ENCODE data around the gene TYW1.
"Not testable (repeated sequence)": the region's sequence is repeated elsewhere in the genome, so short reads cannot be mapped to it uniquely, and the experiment has no call there.

The TYW1 gene

GRCh38 chr7:67056683-67057082 is 60.0 kb downstream of the TYW1 start:
- TF ChIP-seq POLR2AphosphoS5 (IDR thresholded peaks at IDR 0.05; ENCODE audit: low read depth, low read length) (no peak), SPI1 (IDR thresholded peaks at IDR 0.05; ENCODE audit: low read depth, low read length) (no peak), TAF1 (IDR thresholded peaks at IDR 0.05; ENCODE audit: low read depth, low read length) (no peak), POU2F2 (IDR thresholded peaks at IDR 0.05; ENCODE audit: low read depth, low read length) (no peak), POLR2A (IDR thresholded peaks at IDR 0.05; ENCODE audit: low read depth, low read length) (no peak), PAX5 (IDR thresholded peaks at IDR 0.05; ENCODE audit: insufficient read depth, low read length, severe bottlenecking) (no peak)
- DNase-seq (ENCODE audit: insufficient read length, low spot score): no peak
- FAIRE-seq: no peak

GRCh38 chr7:67061321-67061720 is 64.7 kb downstream of the TYW1 start:
- FAIRE-seq; DNase-seq (ENCODE audit: insufficient read length, low spot score): not testable (repeated sequence)

- not testable (repeated sequence) for FAIRE-seq; DNase-seq (ENCODE audit: insufficient read length, low spot score)
These were observed 66.2 kb downstream of the TYW1 start for GRCh38 chr7:67062802-67063201.

DNA sequence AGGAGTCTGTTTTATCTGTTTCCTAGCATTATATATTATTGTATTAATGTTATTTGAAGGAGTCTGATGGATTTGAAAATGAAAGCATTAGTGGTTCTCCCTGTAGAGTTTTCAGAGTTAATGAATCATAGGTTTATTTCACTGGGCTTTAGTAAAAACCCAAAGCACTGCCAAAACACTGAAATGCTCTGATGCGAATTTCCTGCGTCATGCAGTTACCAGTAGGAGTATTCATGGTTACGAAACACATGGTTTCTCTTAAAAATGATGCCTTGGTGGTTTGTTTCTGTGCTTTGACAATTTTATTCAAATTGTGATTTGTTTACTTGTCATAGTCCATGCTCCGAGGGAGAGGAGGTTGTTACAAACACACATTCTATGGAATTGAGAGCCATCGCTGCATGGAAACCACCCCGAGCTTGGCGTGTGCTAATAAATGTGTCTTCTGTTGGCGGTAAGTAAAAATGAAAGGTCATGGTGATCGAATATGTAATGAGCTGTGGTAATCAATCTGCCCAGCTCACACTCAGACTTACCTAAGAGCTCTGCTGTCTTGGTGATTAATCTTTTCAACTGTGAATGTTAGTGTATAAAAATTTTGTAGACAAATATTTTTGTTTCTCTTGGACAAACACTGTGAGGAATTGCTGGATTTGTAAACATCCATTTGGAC is 70.5 kb downstream of the TYW1 start:
- FAIRE-seq; DNase-seq (ENCODE audit: insufficient read length, low spot score): not testable (repeated sequence)

DNA sequence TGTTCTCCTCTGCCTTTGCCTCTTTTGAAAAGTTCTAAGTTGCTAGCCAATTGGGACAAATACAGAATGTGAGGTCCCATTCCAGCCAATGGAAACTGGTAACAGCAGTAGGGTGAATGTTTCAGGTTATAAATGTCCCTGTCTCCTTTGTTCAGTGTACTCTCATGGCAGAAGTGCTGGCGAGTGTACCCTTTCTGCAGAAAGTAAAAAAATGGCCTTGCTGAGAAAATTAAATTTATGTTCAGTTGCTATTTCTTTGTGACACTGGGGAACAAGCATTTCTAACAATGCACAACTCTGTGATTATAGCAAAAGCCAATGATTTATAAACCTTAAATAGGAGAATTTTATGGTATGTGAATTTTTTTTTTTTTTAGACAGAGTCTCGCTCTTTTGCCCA is 79.5 kb downstream of the TYW1 start:
- DNase-seq (ENCODE audit: insufficient read length, low spot score); FAIRE-seq: not testable (repeated sequence)

DNA sequence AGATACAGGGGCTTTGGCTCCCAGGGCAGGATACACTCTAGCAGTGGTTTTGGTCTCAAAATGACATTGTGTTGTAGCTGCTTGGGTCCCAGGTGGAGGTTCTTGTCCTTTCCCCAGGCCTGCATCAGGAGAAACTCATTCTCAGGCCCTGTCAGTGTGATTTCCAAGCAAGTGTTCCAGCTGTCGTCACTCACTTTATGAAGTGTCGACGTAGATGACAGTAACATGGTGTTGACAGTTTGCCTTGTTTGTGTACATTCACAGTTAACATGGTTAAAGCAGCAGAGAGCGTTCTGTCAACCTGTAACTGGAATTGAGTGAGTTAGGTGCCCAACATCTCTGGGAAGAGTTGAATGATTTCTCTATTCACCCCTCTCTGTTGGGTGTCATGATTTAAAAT is 86.2 kb downstream of the TYW1 start:
- not testable (repeated sequence) for DNase-seq (ENCODE audit: insufficient read length, low spot score); FAIRE-seq

GRCh38 chr7:67089261-67089660 is 92.6 kb downstream of the TYW1 start:
- not testable (repeated sequence) for DNase-seq (ENCODE audit: insufficient read length, low spot score); FAIRE-seq

- not testable (repeated sequence) for DNase-seq (ENCODE audit: insufficient read length, low spot score); FAIRE-seq
These were observed 94.4 kb downstream of the TYW1 start for GRCh38 chr7:67091053-67091452.

GRCh38 chr7:67098031-67098430 is 101.4 kb downstream of the TYW1 start:
- DNase-seq (ENCODE audit: insufficient read length, low spot score): not testable (repeated sequence)
- peak; percentile 20 for FAIRE-seq

DNA sequence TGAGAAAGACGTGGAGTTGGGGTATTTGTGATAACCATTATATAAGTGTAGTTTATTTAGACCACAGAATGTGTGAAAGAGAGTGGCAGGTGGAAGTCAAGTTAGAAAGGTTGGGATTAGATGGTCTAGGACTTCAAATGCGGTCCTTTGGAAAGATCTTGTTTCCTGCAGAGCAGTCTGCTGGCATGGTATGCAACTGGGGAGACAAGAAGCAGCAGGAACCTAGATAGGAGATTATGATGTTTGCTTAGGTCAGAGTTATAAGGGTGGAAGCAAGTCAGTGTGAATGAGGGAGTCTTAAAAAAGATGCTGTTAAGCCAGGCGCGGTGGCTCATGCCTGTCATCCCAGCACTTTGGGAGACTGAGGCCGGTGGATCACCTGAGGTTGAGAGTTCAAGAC is 102.8 kb downstream of the TYW1 start:
- FAIRE-seq: not testable (repeated sequence)

DNA sequence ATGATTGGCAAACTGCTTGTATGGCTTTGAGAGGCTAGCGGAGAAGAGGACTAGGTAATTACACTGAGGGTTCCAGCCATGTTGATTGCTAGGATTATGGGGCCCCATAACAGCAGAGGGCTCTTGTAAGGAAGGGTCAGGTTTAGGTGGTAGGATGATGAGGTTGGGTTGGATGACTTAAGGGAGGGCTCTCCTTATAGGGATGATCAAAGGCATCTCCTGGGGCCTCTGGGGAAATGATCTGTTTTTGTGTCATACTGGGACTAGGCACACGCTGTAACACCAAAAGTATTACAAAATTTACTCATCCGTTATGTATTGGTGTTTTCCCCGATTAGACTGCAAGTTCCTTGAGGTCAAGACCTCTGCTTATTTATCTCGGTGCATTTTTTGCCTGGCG is 103.4 kb downstream of the TYW1 start:
- not testable (repeated sequence) for DNase-seq (ENCODE audit: insufficient read length, low spot score); FAIRE-seq

More for the DNA sequence above, 102.8 kb downstream of the TYW1 start:
- not testable (repeated sequence) for DNase-seq (ENCODE audit: insufficient read length, low spot score)

DNA sequence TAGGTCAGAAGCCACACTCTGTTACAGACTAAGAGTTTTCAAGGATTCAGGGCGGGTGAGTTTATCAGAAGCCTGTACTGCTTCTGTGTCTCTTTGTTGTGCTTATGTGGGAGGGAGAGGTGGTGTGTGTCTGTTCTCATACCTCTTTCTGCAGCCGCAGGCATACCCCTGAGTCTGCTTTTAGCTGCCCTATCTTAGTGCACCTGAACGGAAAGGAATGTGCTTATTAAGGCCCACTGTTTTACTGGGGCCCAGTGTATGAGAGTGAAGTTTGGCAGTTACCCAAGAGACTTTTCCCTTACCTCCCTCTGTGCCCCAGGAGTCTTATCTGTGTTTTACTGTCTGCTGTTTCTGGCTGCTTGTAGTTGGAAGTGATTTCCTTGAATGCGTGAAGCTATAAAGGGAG is 104.3 kb downstream of the TYW1 start:
- FAIRE-seq: no peak
- TF ChIP-seq TAF1 (IDR thresholded peaks at IDR 0.05; ENCODE audit: low read depth, low read length): no peak
- DNase-seq (ENCODE audit: insufficient read length, low spot score): no peak

- DNase-seq (ENCODE audit: insufficient read length, low spot score): not testable (repeated sequence)
- FAIRE-seq: peak; percentile 47
These were observed 108.3 kb downstream of the TYW1 start for GRCh38 chr7:67104937-67105336.

DNA sequence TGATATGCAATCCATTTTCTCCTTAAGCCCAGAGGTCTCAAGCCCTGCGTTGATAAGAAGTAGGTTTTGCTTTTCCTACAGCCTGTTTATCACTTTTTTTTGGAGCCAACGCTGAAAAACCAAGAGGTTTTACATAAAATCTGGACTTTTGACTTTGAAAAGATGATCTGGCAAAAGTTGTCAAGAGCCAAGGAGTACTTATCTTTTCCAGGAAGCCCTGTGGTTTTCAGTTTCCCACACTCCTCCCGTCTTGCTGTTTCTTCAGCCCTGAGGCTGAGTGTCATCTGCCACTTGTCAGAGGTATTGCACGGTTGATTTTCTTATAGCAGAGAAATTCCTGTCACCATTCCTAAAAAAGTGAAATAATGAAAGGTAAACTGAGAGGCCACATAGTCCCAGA is 108.7 kb downstream of the TYW1 start:
- TF ChIP-seq POU2F2 (IDR thresholded peaks at IDR 0.05; ENCODE audit: low read depth, low read length) (no peak), POLR2A (IDR thresholded peaks at IDR 0.05; ENCODE audit: low read depth, low read length) (no peak), PAX5 (IDR thresholded peaks at IDR 0.05; ENCODE audit: insufficient read depth, low read length, severe bottlenecking) (no peak), TAF1 (IDR thresholded peaks at IDR 0.05; ENCODE audit: low read depth, low read length) (no peak), POLR2AphosphoS5 (IDR thresholded peaks at IDR 0.05; ENCODE audit: low read depth, low read length) (no peak), SPI1 (IDR thresholded peaks at IDR 0.05; ENCODE audit: low read depth, low read length) (no peak)
- FAIRE-seq (no peak), DNase-seq (ENCODE audit: insufficient read length, low spot score) (no peak)

GRCh38 chr7:67106255-67106654 is 109.6 kb downstream of the TYW1 start:
- not testable (repeated sequence) for DNase-seq (ENCODE audit: insufficient read length, low spot score)
- FAIRE-seq: peak; percentile 50

- FAIRE-seq; DNase-seq (ENCODE audit: insufficient read length, low spot score): not testable (repeated sequence)
These were observed 114.7 kb downstream of the TYW1 start for GRCh38 chr7:67111342-67111741.

- not testable (repeated sequence) for FAIRE-seq; DNase-seq (ENCODE audit: insufficient read length, low spot score)
These were observed 118.0 kb downstream of the TYW1 start for GRCh38 chr7:67114483-67115246.

DNA sequence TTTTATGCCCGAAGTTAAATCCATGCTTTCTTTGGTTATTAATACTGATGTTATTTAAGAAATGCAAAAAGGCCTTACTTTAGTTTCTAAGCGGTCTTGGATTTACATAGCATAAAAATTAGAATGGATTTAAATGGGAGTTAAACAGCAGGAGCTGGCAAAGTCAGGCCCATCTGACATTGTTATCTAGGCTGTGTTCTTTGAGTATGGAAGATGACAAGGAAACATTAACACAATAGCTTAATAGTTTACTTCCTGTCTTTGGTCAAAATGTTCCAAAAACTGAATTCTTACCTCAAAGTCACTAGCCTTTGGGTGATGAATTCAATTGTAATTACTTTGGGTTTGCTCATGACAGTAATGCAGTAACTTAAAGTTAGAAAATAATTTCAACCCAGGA is 123.9 kb downstream of the TYW1 start:
- peak; percentile 9 for FAIRE-seq
- DNase-seq (ENCODE audit: insufficient read length, low spot score): not testable (repeated sequence)

Data from GM12891 (cell line).